HepG2 (cell line): Measurements from ENCODE around the gene HHIPL2. TPM values are rescaled to one million over a fixed set of nuclear protein-coding genes. Genes with fewer than 3 reads are reported as not detected.

Experiments used
- ATAC-seq: fragments of 200-7000 bp; cut with Tn5 transposase; 3 replicates; pipeline ENCODE4 v1.9.1; 2020; ENCODE audit warnings: mild to moderate bottlenecking, moderate library complexity
- BruUV-seq: library from RNA; stranded (reverse); fragments of 400-500 nt; replicated peaks from 2 replicates; lab custom pipeline; 2021; lab: Mats Ljungman, UMichigan
- CTCF ChIA-PET: fragments of 300-600 bp; formaldehyde crosslinking; extraction: SDS; loops from one replicate; lab custom pipeline; 2021; ENCODE audit warnings: low total read pairs, inconsistent platforms, low intra/inter-chr PET ratio; lab: Yijun Ruan, JAX
- POLR2A ChIA-PET: fragments of 350-600 bp; sonication (Branson Sonifier 250); formaldehyde crosslinking; loops from one replicate; lab custom pipeline; 2020; ENCODE audit warnings: antibody characterized with exemption, inconsistent platforms; lab: Yijun Ruan, JAX
- DNase-seq: peaks from one replicate; pipeline ENCODE4 v3.0.0-alpha.2; 2015; ENCODE audit warnings: low spot score
- FAIRE-seq: peaks from 3 replicates; lab custom pipeline; 2011; peaks lifted over from hg19 to GRCh38; lab: Jason Lieb, UNC
- H2AFZ ChIP-seq: one replicate; pipeline ENCODE4 v1.6.1; 2011; ENCODE audit warnings: low read length, inconsistent platforms
- H3K27ac ChIP-seq: fragments of 300-600 bp; 3 replicates; pipeline ENCODE4 v1.8.0; 2011; ENCODE audit warnings: mixed run types, mild to moderate bottlenecking, mixed read lengths, low read length, inconsistent platforms; ENCODE audit not compliant: insufficient read depth; ENCODE audit errors: extremely low read length
- H3K27me3 ChIP-seq, 2 experiments: fragments of 200-600 bp in 1 of 2; 2 replicates in 1 of 2; 3 replicates in 1 of 2; pipeline versions ENCODE4 v1.6.0 to v1.8.0; 2011; ENCODE audit warnings: low read length in 2 of 2, mild to moderate bottlenecking in 2 of 2, moderate library complexity in 2 of 2, inconsistent platforms in 1 of 2; ENCODE audit not compliant: insufficient read depth in 2 of 2, control insufficient read depth in 1 of 2
- H3K36me3 ChIP-seq, 2 experiments: fragments of 200-600 bp in 1 of 2; replicated peaks in 1 of 2; 2 replicates in 1 of 2; 3 replicates in 1 of 2; pipeline versions ENCODE4 v1.5.1 to v1.8.0; 2011; ENCODE audit warnings: low read length in 2 of 2, inconsistent platforms in 1 of 2; ENCODE audit not compliant: insufficient read depth in 2 of 2, control insufficient read depth in 1 of 2
- H3K4me1 ChIP-seq: 2 replicates; pipeline ENCODE4 v1.5.1; 2012; ENCODE audit warnings: low read length, inconsistent platforms; ENCODE audit not compliant: insufficient read depth
- H3K4me2 ChIP-seq: 2 replicates; pipeline ENCODE4 v1.6.0; 2011; ENCODE audit warnings: low read depth, low read length, inconsistent platforms
- H3K4me3 ChIP-seq, 3 experiments: fragments of 200-600 bp in 1 of 3; sonication (generic), shearing (Covaris generic) in 1 of 3; replicated peaks in 1 of 3; 2 replicates each; pipeline ENCODE4 v1.5.1; 2011 to 2016; ENCODE audit warnings: low read length in 3 of 3, inconsistent platforms in 2 of 3, low read depth in 2 of 3, mild to moderate bottlenecking in 2 of 3, control low read depth in 1 of 3, mixed read lengths in 1 of 3; ENCODE audit not compliant: insufficient read depth in 1 of 3
- H3K79me2 ChIP-seq: one replicate; pipeline ENCODE4 v1.6.1; 2011; ENCODE audit warnings: low read length, inconsistent platforms; ENCODE audit not compliant: insufficient read depth
- H3K9ac ChIP-seq: 2 replicates; pipeline ENCODE4 v1.6.0; 2011; ENCODE audit warnings: mild to moderate bottlenecking, low read depth, low read length, inconsistent platforms; ENCODE audit not compliant: insufficient read depth
- H3K9me3 ChIP-seq: 2 replicates; pipeline ENCODE4 v1.5.1; 2012; ENCODE audit warnings: mild to moderate bottlenecking, low read length
- H4K20me1 ChIP-seq: 2 replicates; pipeline ENCODE4 v1.6.0; 2011; ENCODE audit warnings: inconsistent platforms, mild to moderate bottlenecking, low read length, moderate library complexity; ENCODE audit not compliant: insufficient read depth
- CERS6 ChIP-seq: sonication (generic); formaldehyde crosslinking; IDR thresholded peaks from 2 replicates; pipeline ENCODE4 v1.5.0; 2020; ENCODE audit warnings: missing genetic modification reagents
- GPBP1L1 ChIP-seq: sonication (generic); formaldehyde crosslinking; IDR thresholded peaks from 2 replicates; pipeline ENCODE4 v1.5.0; 2020; ENCODE audit warnings: mild to moderate bottlenecking, missing genetic modification reagents
- JUNB ChIP-seq: sonication (generic); formaldehyde crosslinking; IDR thresholded peaks from 2 replicates; pipeline ENCODE4 v1.8.0; 2022; ENCODE audit warnings: missing genetic modification reagents, mild to moderate bottlenecking, borderline replicate concordance
- MAFF ChIP-seq: IDR thresholded peaks from 2 replicates; pipeline ENCODE4 v1.6.1; 2011; ENCODE audit warnings: low read depth, low read length, improper control_type of control experiment
- MXD1 ChIP-seq: sonication (generic); formaldehyde crosslinking; IDR thresholded peaks from 2 replicates; pipeline ENCODE4 v1.4.0; 2020; ENCODE audit warnings: mild to moderate bottlenecking, missing genetic modification reagents
- PHF20 ChIP-seq: sonication (generic); formaldehyde crosslinking; IDR thresholded peaks from 2 replicates; pipeline ENCODE4 v1.5.0; 2020; ENCODE audit warnings: mild to moderate bottlenecking, missing genetic modification reagents
- PPARG ChIP-seq: conservative IDR thresholded peaks from 2 replicates; pipeline ENCODE4 v1.6.1; 2016; ENCODE audit warnings: missing biosample characterization, missing genetic modification reagents
- PRMT3 ChIP-seq: sonication (generic); formaldehyde crosslinking; IDR thresholded peaks from 2 replicates; pipeline ENCODE4 v1.8.1; 2022; ENCODE audit warnings: low read depth, mild to moderate bottlenecking, moderate library complexity, missing genetic modification reagents, borderline replicate concordance
- SMARCE1 ChIP-seq: fragments of 450-650 bp; IDR thresholded peaks from 2 replicates; pipeline ENCODE4 v1.6.1; 2017; ENCODE audit warnings: borderline replicate concordance
- TCF7L2 ChIP-seq: IDR thresholded peaks from 2 replicates; pipeline ENCODE4 v1.6.1; 2011; ENCODE audit warnings: mild to moderate bottlenecking, low read depth, low read length, moderate library complexity
- ZBTB25 ChIP-seq: IDR thresholded peaks from 2 replicates; pipeline ENCODE4 v1.6.1; 2018; ENCODE audit warnings: missing genetic modification reagents
- ZNF121 ChIP-seq: sonication (generic); formaldehyde crosslinking; IDR thresholded peaks from 2 replicates; pipeline ENCODE4 v1.5.0; 2020; ENCODE audit warnings: mild to moderate bottlenecking, missing genetic modification reagents
- ZNF383 ChIP-seq: sonication (generic); formaldehyde crosslinking; IDR thresholded peaks from 2 replicates; pipeline ENCODE4 v1.4.0; 2020; ENCODE audit warnings: missing genetic modification reagents, mild to moderate bottlenecking, borderline replicate concordance
- ZNF446 ChIP-seq: sonication (generic); formaldehyde crosslinking; IDR thresholded peaks from 2 replicates; pipeline ENCODE4 v1.5.0; 2020; ENCODE audit warnings: mild to moderate bottlenecking, missing genetic modification reagents
- ZNF678 ChIP-seq: sonication (generic); formaldehyde crosslinking; IDR thresholded peaks from 2 replicates; pipeline ENCODE4 v1.4.0; 2020; ENCODE audit warnings: mild to moderate bottlenecking, missing genetic modification reagents
- WGBS: methylation state at CpG from one replicate; pipeline ENCODE4 v1.1.6; 2017; ENCODE audit warnings: low lambda C conversion rate; 5-methylcytosine and 5-hydroxymethylcytosine counted together
- in situ Hi-C: cut with HindIII; loops from 2 replicates; pipeline ENCODE4 v1.10.0; 2017; ENCODE audit warnings: low pct_unique_long_range_greater_than_20kb; ENCODE audit not compliant: extremely low pct_ligation_motif_present
- intact Hi-C: fragments of 100-400 bp; cut with micrococcal nuclease; formaldehyde crosslinking; loops from one replicate; pipeline ENCODE4 v1.10.0; 2022; ENCODE audit not compliant: unreplicated experiment
- polyA plus RNA-seq, 8 experiments: library from polyadenylated mRNA; depleted of rRNA in 3 of 8; stranded (reverse) in 7 of 8; unstranded in 1 of 8; fragments of >200 nt; fragmentation: Illumina TruSeq in 4 of 8; extraction: Trizol in 4 of 8; gene quantifications; 2 replicates each; pipeline versions ENCODE4 v1.2.1 to v1.2.3, GENCODE V29; 2011 to 2016; ENCODE audit warnings: low read depth in 4 of 8, missing spikeins in 1 of 8, mixed read lengths in 1 of 8; ENCODE audit not compliant: insufficient read depth in 1 of 8
- total RNA-seq, 5 experiments: library from RNA; depleted of rRNA; stranded (reverse); fragments of >200 nt; fragmentation: Illumina TruSeq; extraction: Trizol; gene quantifications; 2 replicates each; pipeline ENCODE4 v1.2.3, GENCODE V29; 2016; ENCODE audit warnings: low read depth in 1 of 5

The HHIPL2 gene
- total and polyA plus RNA-seq, 2 of the 13 experiments (the other 11 are each of a cell fraction or from before 2014, with no cell fraction given): 0.53 to 1.3 TPM

- H4K20me1 ChIP-seq: no peaks in the 10 kb centered on the region
- CTCF ChIA-PET: no interaction called here
- peaks cover 13% of the 10 kb centered on the region for H3K9me3 ChIP-seq
- H3K27ac ChIP-seq: no peak overlapping the region
- H3K9ac ChIP-seq: no peak overlapping the region
- 68% methylated on average over 3 of the region's 3 CpGs for WGBS
- H3K4me1 ChIP-seq: peaks cover 24% of the 10 kb centered on the region
- intact Hi-C loops: no loop called here
- TF ChIP-seq PPARG: no peak
- no peak for TF ChIP-seq SMARCE1
- TF ChIP-seq TCF7L2: no peak
- TF ChIP-seq ZNF446 (CRISPR knock-in tag): no peak
- TF ChIP-seq ZBTB25 (CRISPR knock-in tag): no peak
- no peak for TF ChIP-seq ZNF678 (CRISPR knock-in tag)
- TF ChIP-seq MAFF: no peak
- no peak for TF ChIP-seq GPBP1L1
- no peak for TF ChIP-seq PHF20
- no peak for TF ChIP-seq ZNF383 (CRISPR knock-in tag)
- no peak for TF ChIP-seq ZNF121 (CRISPR knock-in tag)
- TF ChIP-seq JUNB (CRISPR knock-in tag): no peak
- no peak for TF ChIP-seq CERS6 (CRISPR knock-in tag)
- no peak for TF ChIP-seq MXD1
- TF ChIP-seq PRMT3: no peak
- 0 out of 5 replicates have a peak, but pooled peaks cover 0 to 5% of the 10 kb centered on the region in 2 experiments for H3K36me3 ChIP-seq
- H3K79me2 ChIP-seq: peaks cover 16% of the 10 kb centered on the region
- H3K4me3 ChIP-seq: no peak overlapping the region
- DNase-seq (no peak), FAIRE-seq (no peak), ATAC-seq (no peak)
- H3K4me2 ChIP-seq: no peak overlapping the region
- H3K27me3 ChIP-seq: no peaks in the 10 kb centered on the region; a peak in 1 of 5 replicates
- no TSS peak for BruUV-seq
- in situ Hi-C loops: no loop called here
- POLR2A ChIA-PET: no interaction called here
- H2AFZ ChIP-seq: no peak overlapping the region
These were observed 44.3 kb upstream of the HHIPL2 start for GRCh38 chr1:222592171-222592570.
